Transverse colon (tissue), 4 donors: Measurements from ENCODE around the gene MOV10L1. TPM values are rescaled to one million over a fixed set of nuclear protein-coding genes. Genes with fewer than 3 reads are reported as not detected.

Experiments
- DNase-seq: peaks from one replicate; pipeline ENCODE4 v3.0.0-alpha.2; 2019
- H3K27ac ChIP-seq, 4 donors: fragments of 200-600 bp; sonication (generic); 2 replicates each; pipeline ENCODE4 v1.5.1; 2016 to 2018; ENCODE audit warnings: inconsistent platforms in 4 of 4
- H3K27me3 ChIP-seq: fragments of 200-600 bp; sonication (generic); 2 replicates; pipeline ENCODE4 v1.5.1; 2017; ENCODE audit warnings: inconsistent platforms
- H3K36me3 ChIP-seq, 4 donors: fragments of 200-600 bp; sonication (generic); 2 replicates each; pipeline ENCODE4 v1.5.1; 2017 to 2019; ENCODE audit warnings: inconsistent platforms in 4 of 4
- H3K4me1 ChIP-seq, 4 donors: fragments of 200-600 bp; sonication (generic); 2 replicates each; pipeline ENCODE4 v1.5.1; 2017 to 2020; ENCODE audit warnings: inconsistent platforms in 4 of 4
- H3K4me3 ChIP-seq, 4 donors: fragments of 200-600 bp; sonication (generic); 1 replicate in 1 of 4; 2 replicates in 3 of 4; pipeline versions ENCODE4 v1.5.1 to v1.6.1; 2017 to 2019; ENCODE audit warnings: inconsistent platforms in 4 of 4
- H3K9me3 ChIP-seq, 2 donors: fragments of 200-600 bp; sonication (generic); 2 replicates each; pipeline ENCODE4 v1.5.1; 2017 to 2019; ENCODE audit warnings: inconsistent platforms in 2 of 2
- EP300 ChIP-seq: sonication (generic); formaldehyde crosslinking; IDR thresholded peaks from one replicate; pipeline ENCODE4 v1.6.1; 2017; ENCODE audit warnings: antibody characterized with exemption, low read depth
- POLR2A ChIP-seq: fragments of 450-650 bp; IDR thresholded peaks from one replicate; pipeline ENCODE4 v1.6.1; 2016; ENCODE audit warnings: antibody characterized with exemption, mild to moderate bottlenecking, moderate library complexity
- POLR2AphosphoS5 ChIP-seq, 3 donors: sonication (generic); formaldehyde crosslinking; IDR thresholded peaks; one replicate each; pipeline ENCODE4 v1.6.1; 2016; ENCODE audit warnings: antibody characterized with exemption in 3 of 3
- WGBS, 2 donors: methylation state at CpG; one replicate each; pipeline ENCODE4 v1.1.5; 2018; ENCODE audit warnings: low coverage in 1 of 2; 5-methylcytosine and 5-hydroxymethylcytosine counted together
- in situ Hi-C, 4 donors: fragments of 200-750 bp; cut with MboI; loops; one replicate each; pipeline versions ENCODE4 v1.15.0 to v1.15.1; 2017; ENCODE audit warnings: low sequenced_read_pairs in 3 of 4, low pct_ligation_motif_present in 1 of 4, low pct_unique_long_range_greater_than_20kb in 1 of 4
- intact Hi-C: fragments of 100-400 bp; cut with DNase I; formaldehyde crosslinking; loops from one replicate; pipeline ENCODE4 v1.15.1; 2023; ENCODE audit warnings: low total_unique reads
- total RNA-seq, 4 donors: library from RNA; depleted of rRNA; stranded (reverse); fragments of >200 nt; gene quantifications; one replicate each; pipeline ENCODE4 v1.1.0, GENCODE V29; 2016
- TF ChIP-seq, protein P1 (sequence below), 5 experiments: fragments of 200-600 bp in 3 of 5; fragments of 450-650 bp in 2 of 5; sonication (generic) in 3 of 5; IDR thresholded peaks; 1 replicate in 2 of 5; 2 replicates in 3 of 5; pipeline ENCODE4 v1.5.1; 2016 to 2017; ENCODE audit warnings: antibody characterized with exemption in 5 of 5, inconsistent platforms in 3 of 5, mild to moderate bottlenecking in 2 of 5, moderate library complexity in 1 of 5

The MOV10L1 gene
- total RNA-seq, 4 donors from 2014 or later = 0.20 to 0.48 (median 0.41) TPM; not detected in 1

DNA sequence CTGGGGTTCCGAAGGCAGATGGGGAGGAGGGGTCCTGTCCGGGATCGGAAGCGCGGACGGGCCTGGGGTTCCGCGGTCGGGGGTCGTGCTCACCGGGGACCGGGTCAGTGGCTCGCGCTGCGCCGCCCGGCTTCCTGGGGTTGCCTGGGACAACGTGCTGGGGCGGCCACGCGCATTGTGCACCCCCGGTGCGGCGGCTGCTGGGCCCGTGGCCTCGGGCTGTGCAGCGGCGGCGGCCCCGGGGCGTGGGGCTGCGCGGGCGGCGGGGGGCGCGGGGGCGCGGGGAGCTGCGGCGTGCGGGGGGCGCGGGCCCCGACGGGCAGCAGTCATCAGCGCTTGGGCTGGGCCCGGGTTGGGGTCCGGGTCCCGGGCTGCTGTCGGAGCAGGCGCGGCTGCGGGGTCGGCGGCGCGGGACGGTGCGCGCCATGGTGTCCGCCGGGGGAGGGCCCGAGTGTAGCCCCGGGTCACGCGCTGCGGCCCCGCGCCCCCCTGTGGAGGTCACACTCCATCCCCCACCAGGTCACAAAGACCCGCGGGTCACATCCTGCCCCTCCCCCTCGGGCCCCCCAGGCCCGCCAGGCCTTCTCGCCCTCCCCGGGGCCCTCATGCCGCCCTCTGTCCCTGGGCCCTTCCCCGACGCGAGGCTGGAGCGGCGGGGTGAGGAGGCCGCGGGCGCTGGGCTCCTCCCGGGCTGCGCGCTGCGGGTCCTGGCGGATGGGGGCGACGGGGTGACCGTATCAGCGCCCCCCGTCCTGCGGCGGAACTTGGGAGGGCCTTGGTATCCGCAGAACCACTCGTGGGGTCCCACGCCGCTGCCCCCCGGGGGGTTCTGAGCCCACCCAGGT is 31.5 kb upstream of the MOV10L1 start, which contains the start of gene TTLL8:
TTLL8 (minus strand) TSS at position 238 of the 845 bp plus-strand sequence.
- peaks cover 49% of the 10 kb centered on the region for H3K27me3 ChIP-seq
- TF ChIP-seq, protein P1, sequence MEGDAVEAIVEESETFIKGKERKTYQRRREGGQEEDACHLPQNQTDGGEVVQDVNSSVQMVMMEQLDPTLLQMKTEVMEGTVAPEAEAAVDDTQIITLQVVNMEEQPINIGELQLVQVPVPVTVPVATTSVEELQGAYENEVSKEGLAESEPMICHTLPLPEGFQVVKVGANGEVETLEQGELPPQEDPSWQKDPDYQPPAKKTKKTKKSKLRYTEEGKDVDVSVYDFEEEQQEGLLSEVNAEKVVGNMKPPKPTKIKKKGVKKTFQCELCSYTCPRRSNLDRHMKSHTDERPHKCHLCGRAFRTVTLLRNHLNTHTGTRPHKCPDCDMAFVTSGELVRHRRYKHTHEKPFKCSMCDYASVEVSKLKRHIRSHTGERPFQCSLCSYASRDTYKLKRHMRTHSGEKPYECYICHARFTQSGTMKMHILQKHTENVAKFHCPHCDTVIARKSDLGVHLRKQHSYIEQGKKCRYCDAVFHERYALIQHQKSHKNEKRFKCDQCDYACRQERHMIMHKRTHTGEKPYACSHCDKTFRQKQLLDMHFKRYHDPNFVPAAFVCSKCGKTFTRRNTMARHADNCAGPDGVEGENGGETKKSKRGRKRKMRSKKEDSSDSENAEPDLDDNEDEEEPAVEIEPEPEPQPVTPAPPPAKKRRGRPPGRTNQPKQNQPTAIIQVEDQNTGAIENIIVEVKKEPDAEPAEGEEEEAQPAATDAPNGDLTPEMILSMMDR (IDR thresholded peaks at IDR 0.05) = no peak
- TF ChIP-seq POLR2A (no peak), EP300 (no peak), POLR2AphosphoS5 (IDR thresholded peaks at IDR 0.05) (no peak)
- intact Hi-C loops (no loop called here), in situ Hi-C loops (no loop called here)
- DNase-seq = no peak
- 11% methylated on average over 46 of the region's 102 CpGs; no CpG with 5 or more reads in 1 of the 2 donors for WGBS, 2 donors
- no peak within 1 kb of the TSS for H3K27ac ChIP-seq
- H3K4me1 ChIP-seq = peaks cover 0 to 8% (median 1%) of the 10 kb centered on the region in 4 donors
- H3K4me3 ChIP-seq = peak within 1 kb of the TSS in 1 of 4 donors; percentile 23
- H3K9me3 ChIP-seq = peaks cover 0 to 4% of the 10 kb centered on the region in 2 donors
- no peaks in the 10 kb centered on the region for H3K36me3 ChIP-seq

GRCh38 chr22:50058906-50059880 is 30.6 kb upstream of the MOV10L1 start:
- intact Hi-C loops (no loop called here), in situ Hi-C loops (no loop called here)
- WGBS, 2 donors = 13 to 37% methylated on average over 8 to 31 of the region's 31 CpGs
- H3K27ac ChIP-seq = no peak overlapping the region
- no peak for TF ChIP-seq POLR2A
- TF ChIP-seq EP300 = no peak
- TF ChIP-seq POLR2AphosphoS5 (IDR thresholded peaks at IDR 0.05) = no peak
- TF ChIP-seq, protein P1 (IDR thresholded peaks at IDR 0.05) = no peak
- H3K9me3 ChIP-seq = no peaks in the 10 kb centered on the region
- no peak overlapping the region for H3K4me3 ChIP-seq
- DNase-seq = no peak
- peaks cover 48% of the 10 kb centered on the region for H3K27me3 ChIP-seq
- H3K36me3 ChIP-seq = no peaks in the 10 kb centered on the region
- H3K4me1 ChIP-seq = peaks cover 0 to 8% (median 1%) of the 10 kb centered on the region in 4 donors

- TF ChIP-seq, protein P1 (IDR thresholded peaks at IDR 0.05) = no peak
- TF ChIP-seq POLR2AphosphoS5 (IDR thresholded peaks at IDR 0.05) (no peak), POLR2A (no peak)
- intact Hi-C loops = no loop called here
- Histone ChIP-seq H3K4me1 (peaks cover 0 to 8% (median 1%) of the 10 kb centered on the region in 4 donors), H3K27ac (no peak overlapping the region), H3K9me3 (no peaks in the 10 kb centered on the region), H3K27me3 (peaks cover 43% of the 10 kb centered on the region), H3K4me3 (no peak overlapping the region), H3K36me3 (no peaks in the 10 kb centered on the region)
- no peak for DNase-seq
- 60 to 77% methylated on average over 1 to 7 of the region's 7 CpGs for WGBS, 2 donors
- in situ Hi-C loops = no loop called here
Observed at GRCh38 chr22:50059881-50060262, 29.9 kb upstream of the MOV10L1 start.
